Karpas-422 (cell line): Measurements from ENCODE around the gene ZSCAN21. TPM values are rescaled to one million over a fixed set of nuclear protein-coding genes. Genes with fewer than 3 reads are reported as not detected.

Experiments used
- DNase-seq: peaks from one replicate; pipeline ENCODE4 v3.0.0-alpha.2; 2015
- H2AFZ ChIP-seq: fragments of 200-600 bp; sonication (generic); 2 replicates; pipeline ENCODE4 v1.6.1; 2014; ENCODE audit warnings: antibody characterized with exemption, low read length, mixed read lengths
- H3K27ac ChIP-seq: fragments of 200-600 bp; sonication (generic); 2 replicates; pipeline ENCODE4 v1.5.1; 2014; ENCODE audit warnings: mild to moderate bottlenecking, low read length, moderate library complexity
- H3K27me3 ChIP-seq: fragments of 200-600 bp; sonication (generic); 2 replicates; pipeline ENCODE4 v1.6.1; 2014; ENCODE audit warnings: low read length, mixed read lengths
- H3K36me3 ChIP-seq: fragments of 200-600 bp; sonication (generic); 2 replicates; pipeline ENCODE4 v1.6.1; 2014; ENCODE audit warnings: low read length, mixed read lengths; ENCODE audit not compliant: insufficient read depth
- H3K4me1 ChIP-seq: fragments of 200-600 bp; sonication (generic); 2 replicates; pipeline ENCODE4 v1.6.1; 2014; ENCODE audit warnings: mild to moderate bottlenecking, low read length, mixed read lengths
- H3K4me2 ChIP-seq: fragments of 200-600 bp; sonication (generic); 2 replicates; pipeline ENCODE4 v1.6.1; 2014; ENCODE audit warnings: low read length, low read depth, mild to moderate bottlenecking; ENCODE audit not compliant: poor library complexity, severe bottlenecking
- H3K4me3 ChIP-seq: fragments of 200-600 bp; sonication (generic); 2 replicates; pipeline ENCODE4 v1.5.1; 2014; ENCODE audit warnings: mild to moderate bottlenecking, antibody characterized with exemption, low read length, mixed read lengths
- H3K79me2 ChIP-seq: fragments of 200-600 bp; sonication (generic); 2 replicates; pipeline ENCODE4 v1.6.1; 2014; ENCODE audit warnings: mild to moderate bottlenecking, low read length, mixed read lengths
- H3K9ac ChIP-seq: fragments of 200-600 bp; sonication (generic); 2 replicates; pipeline ENCODE4 v1.6.0; 2014; ENCODE audit warnings: low read length
- H3K9me2 ChIP-seq: fragments of 200-600 bp; sonication (generic), shearing (Covaris generic); replicated peaks from 2 replicates; pipeline ENCODE4 v1.6.0; 2014; ENCODE audit warnings: mild to moderate bottlenecking, low read length, moderate library complexity; ENCODE audit not compliant: insufficient read depth
- H3K9me3 ChIP-seq: fragments of 300-700, 200-600 bp; sonication (generic); 2 replicates; pipeline ENCODE4 v1.6.1; 2014; ENCODE audit warnings: low read length, mixed read lengths
- H4K20me1 ChIP-seq: fragments of 200-600 bp; sonication (generic); 2 replicates; pipeline ENCODE4 v1.6.1; 2014; ENCODE audit warnings: mild to moderate bottlenecking, antibody characterized with exemption, low read length, low read depth; ENCODE audit not compliant: insufficient read depth
- total RNA-seq: library from RNA; depleted of rRNA; stranded (reverse); fragments of >200 nt; shearing (Covaris generic); gene quantifications from 2 replicates; pipeline ENCODE4 v1.2.3, GENCODE V29; 2014; ENCODE audit warnings: low replicate concordance

The ZSCAN21 gene
- total RNA-seq, 1 experiment from 2014 or later = 6.1 TPM

DNA sequence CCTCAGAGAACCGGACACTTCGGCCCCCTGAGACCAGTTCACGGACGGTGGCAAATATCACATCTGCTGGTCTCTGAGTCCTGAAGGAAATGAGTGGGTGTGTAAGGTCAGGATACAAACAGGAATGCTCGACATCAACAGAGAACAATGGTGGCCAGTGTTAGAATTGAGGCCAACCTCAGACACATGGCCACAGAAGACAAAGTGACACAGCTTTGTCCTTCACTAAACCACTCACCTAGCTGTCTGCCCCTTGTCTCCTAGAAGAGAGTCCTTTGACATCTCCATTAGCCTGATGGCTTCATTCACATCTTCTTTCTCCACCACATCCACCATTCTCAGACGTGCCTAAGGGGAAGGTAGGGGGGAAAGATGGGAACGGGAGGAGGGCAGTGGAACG, 43.5 kb downstream of the ZSCAN21 start:
- no peak for DNase-seq
- Histone ChIP-seq H3K36me3 (peaks cover 41% of the 10 kb centered on the region; the same call in 1 of the 2 replicates), H3K27me3 (no peaks in the 10 kb centered on the region), H3K79me2 (peaks cover 12% of the 10 kb centered on the region), H3K9me2 (no peaks in the 10 kb centered on the region), H3K4me2 (no peak overlapping the region), H3K27ac (no peak overlapping the region), H3K9me3 (no peaks in the 10 kb centered on the region), H2AFZ (no peak overlapping the region), H4K20me1 (0 out of 2 replicates have a peak, but pooled peaks cover 3% of the 10 kb centered on the region), H3K4me3 (no peak overlapping the region), H3K4me1 (peaks cover 18% of the 10 kb centered on the region), H3K9ac (no peak overlapping the region)

DNA sequence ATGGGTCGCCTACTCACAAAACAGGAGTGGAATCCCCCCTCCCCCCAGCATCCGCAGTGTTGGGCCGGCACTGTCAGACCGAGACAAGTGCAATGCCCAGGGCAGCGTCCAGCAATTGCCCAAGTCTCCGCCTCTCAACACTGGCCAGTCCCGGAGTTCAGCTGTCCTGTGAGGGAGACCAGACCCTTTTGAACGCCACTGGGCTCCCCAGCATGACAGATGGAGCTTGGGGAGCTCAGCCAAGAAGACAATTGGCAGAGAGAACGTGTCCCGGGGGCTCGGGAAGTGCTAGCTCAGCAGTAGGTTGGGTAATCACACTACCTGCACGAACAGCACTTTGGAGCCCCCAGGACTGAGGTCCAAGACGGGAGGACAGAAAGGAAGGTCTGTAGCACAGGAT, 43.9 kb downstream of the ZSCAN21 start:
- Histone ChIP-seq H2AFZ (no peak overlapping the region), H3K9me2 (no peaks in the 10 kb centered on the region), H3K79me2 (peaks cover 16% of the 10 kb centered on the region), H3K9ac (no peak overlapping the region), H3K27ac (no peak overlapping the region), H3K4me3 (no peak overlapping the region), H3K36me3 (peaks cover 46% of the 10 kb centered on the region; the same call in 1 of the 2 replicates), H3K27me3 (no peaks in the 10 kb centered on the region), H3K4me1 (peaks cover 14% of the 10 kb centered on the region), H3K4me2 (no peak overlapping the region), H4K20me1 (0 out of 2 replicates have a peak, but pooled peaks cover 3% of the 10 kb centered on the region), H3K9me3 (no peaks in the 10 kb centered on the region)
- DNase-seq = peak; percentile 53

DNA sequence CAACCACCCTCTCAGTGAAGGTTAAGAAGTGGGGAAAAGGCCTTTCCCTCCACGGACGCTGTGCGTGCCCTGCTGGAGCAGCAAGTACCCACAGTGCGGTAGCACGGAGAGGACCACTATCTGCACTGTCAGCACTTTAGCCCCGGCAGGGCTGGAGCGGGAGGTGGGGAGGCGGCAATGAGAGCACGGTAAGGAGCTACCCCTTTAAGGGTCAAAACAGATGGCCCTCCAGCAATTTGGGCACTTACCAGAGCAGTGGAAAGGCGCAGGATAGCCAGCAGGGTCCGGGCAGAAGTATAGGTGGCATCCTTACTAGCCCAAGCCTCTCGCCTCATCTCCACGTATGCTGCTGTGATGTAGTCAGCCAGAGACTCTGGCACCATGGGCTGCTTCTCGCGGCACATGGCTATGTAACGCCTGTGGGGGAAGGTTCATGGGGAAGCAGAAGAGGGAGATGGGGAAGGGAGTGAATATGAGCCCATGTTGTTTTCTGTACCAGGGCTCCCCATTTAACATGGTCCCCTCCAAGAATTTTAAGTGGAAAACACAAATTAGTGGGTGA, 44.4 kb downstream of the ZSCAN21 start:
- Histone ChIP-seq H3K79me2 (peaks cover 20% of the 10 kb centered on the region), H3K4me1 (peaks cover 13% of the 10 kb centered on the region), H3K9ac (no peak overlapping the region), H3K9me3 (no peaks in the 10 kb centered on the region), H3K36me3 (peaks cover 51% of the 10 kb centered on the region), H4K20me1 (0 out of 2 replicates have a peak, but pooled peaks cover 5% of the 10 kb centered on the region), H3K4me3 (no peak overlapping the region), H3K9me2 (no peaks in the 10 kb centered on the region), H3K27ac (no peak overlapping the region), H2AFZ (no peak overlapping the region), H3K4me2 (no peak overlapping the region), H3K27me3 (no peaks in the 10 kb centered on the region)
- DNase-seq = no peak

DNA sequence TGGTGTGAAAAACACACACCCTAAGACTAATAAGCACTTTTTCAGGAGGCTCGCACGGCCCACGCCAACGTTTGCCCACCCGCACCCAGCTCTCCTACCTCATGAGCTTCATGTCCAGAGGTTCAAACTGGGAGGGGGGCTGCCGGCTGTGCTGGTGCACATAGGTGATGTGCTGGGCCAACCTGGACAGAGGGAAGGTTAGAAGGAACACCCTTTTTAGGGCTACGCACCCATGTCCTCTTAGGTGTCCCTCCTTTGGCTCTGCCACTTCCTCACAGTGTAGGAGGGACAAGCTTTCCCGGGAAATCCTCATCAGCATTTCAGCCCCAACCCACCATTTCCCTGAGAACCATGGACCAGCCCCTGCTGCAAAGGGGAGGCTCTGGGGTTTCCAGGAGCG, 45.7 kb downstream of the ZSCAN21 start:
- Histone ChIP-seq H3K4me2 (no peak overlapping the region), H3K9me2 (no peaks in the 10 kb centered on the region), H3K4me1 (peaks cover 13% of the 10 kb centered on the region), H3K9ac (no peak overlapping the region), H3K4me3 (no peak overlapping the region), H3K27ac (no peak overlapping the region), H2AFZ (no peak overlapping the region), H3K27me3 (no peaks in the 10 kb centered on the region), H3K79me2 (peaks cover 24% of the 10 kb centered on the region), H3K36me3 (peaks cover 60% of the 10 kb centered on the region), H4K20me1 (peaks cover 17% of the 10 kb centered on the region; the same call in 1 of the 2 replicates), H3K9me3 (no peaks in the 10 kb centered on the region)
- no peak for DNase-seq

DNA sequence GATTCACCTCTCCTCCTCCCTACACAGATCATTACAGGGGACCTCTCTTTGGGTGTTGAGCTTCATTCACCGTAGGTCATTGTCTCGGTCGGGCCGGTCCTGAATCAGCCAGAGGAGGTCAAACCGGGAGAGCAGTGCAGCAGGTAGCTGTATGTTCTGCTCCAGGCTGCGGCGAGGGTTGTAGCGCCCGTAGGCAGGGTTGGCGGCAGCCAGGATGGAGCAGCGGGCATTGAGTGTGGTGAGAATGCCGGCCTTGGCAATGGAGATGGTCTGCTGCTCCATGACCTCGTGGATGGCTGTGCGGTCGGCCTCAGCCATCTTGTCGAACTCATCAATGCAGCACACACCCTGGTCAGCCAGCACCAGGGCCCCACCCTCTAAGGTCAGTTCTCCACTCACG, 46.1 kb downstream of the ZSCAN21 start:
- peaks cover 18% of the 10 kb centered on the region; the same call in 1 of the 2 replicates for H4K20me1 ChIP-seq
- no peak overlapping the region for H3K9ac ChIP-seq
- H3K36me3 ChIP-seq = peaks cover 60% of the 10 kb centered on the region
- no peak overlapping the region for H2AFZ ChIP-seq
- no peak overlapping the region for H3K4me3 ChIP-seq
- H3K4me2 ChIP-seq = no peak overlapping the region
- H3K27ac ChIP-seq = no peak overlapping the region
- H3K79me2 ChIP-seq = peaks cover 27% of the 10 kb centered on the region
- H3K27me3 ChIP-seq = no peaks in the 10 kb centered on the region
- H3K9me2 ChIP-seq = no peaks in the 10 kb centered on the region
- H3K9me3 ChIP-seq = no peaks in the 10 kb centered on the region
- DNase-seq = no peak
- H3K4me1 ChIP-seq = peaks cover 11% of the 10 kb centered on the region

DNA sequence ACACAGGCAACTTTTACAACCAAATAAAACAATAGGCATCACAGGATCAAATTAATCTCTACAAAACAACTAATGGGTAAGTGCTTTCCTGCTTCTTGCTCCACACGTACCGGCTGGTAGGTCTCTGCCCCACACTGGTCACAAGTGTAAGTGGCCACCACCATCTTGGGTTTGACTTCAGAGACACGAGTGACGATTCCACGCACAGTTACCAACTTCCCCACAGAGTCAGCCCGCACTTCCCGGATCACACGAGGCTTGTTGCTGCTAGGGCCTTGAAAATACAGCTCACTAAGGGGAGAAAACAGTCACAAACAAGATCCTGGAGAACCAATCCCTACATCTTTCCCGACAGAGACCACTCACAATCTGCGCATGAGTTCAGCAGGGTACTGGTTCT, 49.3 kb downstream of the ZSCAN21 start:
- no peak overlapping the region for H3K4me3 ChIP-seq
- no peak overlapping the region for H3K27ac ChIP-seq
- no peaks in the 10 kb centered on the region for H3K27me3 ChIP-seq
- H3K9ac ChIP-seq = no peak overlapping the region
- peaks cover 20% of the 10 kb centered on the region for H3K4me1 ChIP-seq
- no peaks in the 10 kb centered on the region for H3K9me2 ChIP-seq
- H2AFZ ChIP-seq = no peak overlapping the region
- no peaks in the 10 kb centered on the region for H3K9me3 ChIP-seq
- peaks cover 50% of the 10 kb centered on the region for H3K36me3 ChIP-seq
- H4K20me1 ChIP-seq = peaks cover 18% of the 10 kb centered on the region; the same call in 1 of the 2 replicates
- no peak overlapping the region for H3K4me2 ChIP-seq
- peaks cover 34% of the 10 kb centered on the region for H3K79me2 ChIP-seq
- DNase-seq = no peak

DNA sequence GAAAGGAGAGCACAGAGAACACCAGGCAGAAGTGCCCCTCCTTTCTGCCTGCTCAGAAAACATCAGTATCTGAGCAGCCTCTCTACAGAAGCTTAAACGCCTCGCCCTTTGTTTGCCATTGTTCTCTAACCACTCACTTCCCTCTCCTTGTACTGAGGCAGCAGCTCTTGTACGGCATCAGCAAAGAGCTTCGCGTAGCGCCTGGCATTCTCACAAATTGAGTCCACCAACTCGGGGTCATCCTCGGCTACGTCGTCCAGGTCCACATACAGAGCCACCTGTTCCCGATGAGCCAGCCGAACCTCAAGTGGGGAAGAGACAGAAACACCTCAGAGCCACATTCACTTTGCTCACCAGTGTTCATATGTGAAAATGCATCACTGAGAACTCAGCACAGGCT, 49.9 kb downstream of the ZSCAN21 start:
- Histone ChIP-seq H3K27ac (no peak overlapping the region), H3K9me3 (no peaks in the 10 kb centered on the region), H3K9ac (peak overlapping the region; percentile 98), H3K4me1 (peaks cover 20% of the 10 kb centered on the region), H3K4me2 (peak overlapping the region; percentile 72), H4K20me1 (peaks cover 18% of the 10 kb centered on the region; the same call in 1 of the 2 replicates), H3K4me3 (peak overlapping the region; percentile 96), H2AFZ (no peak overlapping the region), H3K27me3 (no peaks in the 10 kb centered on the region), H3K9me2 (no peaks in the 10 kb centered on the region), H3K79me2 (peaks cover 34% of the 10 kb centered on the region), H3K36me3 (peaks cover 45% of the 10 kb centered on the region)
- DNase-seq = no peak

DNA sequence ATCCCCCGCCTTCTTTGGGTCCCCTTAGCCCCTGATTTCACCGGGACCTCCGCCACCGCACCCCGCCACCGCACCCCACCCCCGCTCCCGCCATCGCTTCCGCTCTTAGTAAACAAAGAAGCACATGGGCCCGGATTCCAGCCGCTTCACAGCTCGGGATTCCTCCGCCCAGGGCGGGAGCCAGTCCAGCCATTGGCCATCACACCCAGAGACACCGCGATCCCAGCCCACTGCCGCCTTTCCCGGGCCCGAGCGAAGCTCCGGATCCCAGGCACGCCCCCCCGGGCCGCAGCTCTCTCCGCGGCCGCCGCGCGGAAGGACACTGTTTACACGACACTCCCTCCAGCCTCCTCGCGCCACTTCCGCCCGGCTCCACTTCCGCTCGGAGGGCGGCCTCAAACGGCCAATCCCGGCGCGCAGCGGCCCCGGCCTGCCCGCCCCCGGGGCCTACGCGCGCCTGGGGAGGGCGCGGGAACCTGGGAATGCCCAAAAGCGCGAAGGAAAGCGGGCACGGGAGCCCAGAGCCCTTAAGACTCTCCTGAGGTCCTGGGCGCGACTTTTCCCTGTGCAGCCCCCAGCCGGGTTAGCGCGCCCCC, 50.9 kb downstream of the ZSCAN21 start:
- peaks cover 34% of the 10 kb centered on the region for H3K79me2 ChIP-seq
- peak overlapping the region; percentile 94 for H3K27ac ChIP-seq
- DNase-seq = peak; percentile 97
- peak overlapping the region; percentile 98 for H3K9ac ChIP-seq
- peak overlapping the region; percentile 96 for H3K4me3 ChIP-seq
- no peaks in the 10 kb centered on the region for H3K9me2 ChIP-seq
- H2AFZ ChIP-seq = no peak overlapping the region
- H4K20me1 ChIP-seq = peaks cover 15% of the 10 kb centered on the region; the same call in 1 of the 2 replicates
- H3K4me1 ChIP-seq = peaks cover 20% of the 10 kb centered on the region
- H3K9me3 ChIP-seq = no peaks in the 10 kb centered on the region
- H3K4me2 ChIP-seq = peak overlapping the region; percentile 72
- no peaks in the 10 kb centered on the region for H3K27me3 ChIP-seq
- peaks cover 36% of the 10 kb centered on the region for H3K36me3 ChIP-seq
